Measurements from ENCODE around the gene BSND.
"Not testable (repeated sequence)": the region's sequence is repeated elsewhere in the genome, so short reads cannot be mapped to it uniquely, and the experiment has no call there.

Gene BSND

DNA sequence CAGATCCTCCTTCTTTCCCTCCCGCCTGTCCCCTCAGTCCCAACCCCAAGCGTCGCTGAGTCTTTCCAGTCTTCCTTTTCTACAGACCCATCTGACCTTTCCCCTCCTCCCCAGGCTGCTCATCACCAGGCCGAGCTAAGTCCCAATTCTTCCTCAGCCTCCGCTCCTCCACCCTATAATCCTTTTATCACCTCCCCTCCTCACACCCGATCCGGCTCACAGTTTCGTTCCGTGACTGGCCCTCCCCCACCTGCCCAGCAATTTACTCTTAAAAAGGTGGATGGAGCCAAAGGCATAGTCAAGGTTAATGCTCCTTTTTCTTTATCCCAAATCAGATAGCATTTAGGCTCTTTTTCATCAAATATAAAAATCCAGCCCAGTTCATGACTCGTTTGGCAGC lies 25.4 kb downstream of the BSND start:
- not testable (repeated sequence) for DNase-seq

GRCh38 chr1:55026682-55027081 lies 27.9 kb downstream of the BSND start:
- not testable (repeated sequence) for DNase-seq

DNA sequence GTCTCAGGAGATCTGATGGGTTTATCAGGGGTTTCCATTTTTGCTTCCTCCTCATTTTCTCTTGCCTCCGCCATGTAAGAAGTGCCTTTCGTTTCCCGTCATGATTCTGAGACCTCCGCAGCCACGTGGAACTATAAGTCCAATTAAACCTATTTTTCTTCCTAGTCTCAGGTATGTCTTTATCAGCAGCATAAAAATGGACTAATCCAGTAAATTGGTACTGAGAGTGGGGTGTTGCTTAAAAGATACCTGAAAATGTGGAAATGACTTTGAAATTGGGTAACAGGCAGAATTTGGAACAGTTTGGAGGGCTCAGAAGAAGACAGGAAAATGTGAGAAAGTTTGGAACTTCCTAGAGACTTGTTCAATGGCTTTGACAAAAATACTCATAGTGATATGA lies 32.4 kb downstream of the BSND start:
- not testable (repeated sequence) for DNase-seq

GRCh38 chr1:55033265-55033614 lies 34.5 kb downstream of the BSND start:
- DNase-seq: no peak

DNA sequence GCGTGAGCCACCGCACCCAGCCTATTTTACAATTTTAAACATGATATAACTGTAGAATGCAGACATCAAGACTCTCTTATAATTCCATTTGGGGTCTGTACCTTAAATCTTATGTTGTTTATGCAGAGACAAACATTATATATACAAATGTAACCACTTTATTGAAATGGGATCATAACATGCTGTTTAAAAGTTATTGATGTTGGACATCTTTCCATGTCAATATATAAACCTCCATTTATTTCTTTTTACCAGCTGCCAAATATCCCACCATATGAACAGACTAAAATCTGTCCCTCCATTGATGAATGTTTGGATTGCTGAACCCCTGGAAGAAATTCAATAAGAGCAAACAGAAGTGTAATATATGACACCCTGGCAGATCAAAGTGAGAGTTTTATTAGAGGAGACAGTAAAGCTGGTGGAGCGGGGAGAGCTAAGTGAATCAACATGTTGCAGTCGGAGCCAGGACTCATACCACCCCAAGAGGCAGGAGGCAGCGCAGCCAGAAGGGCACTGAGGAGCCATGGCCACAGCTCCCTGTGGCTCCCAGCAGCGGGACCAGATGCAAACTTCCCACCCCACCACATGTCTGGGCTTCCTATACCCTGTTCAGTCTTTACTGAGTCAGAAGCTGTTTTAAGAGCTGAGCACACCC lies 35.9 kb downstream of the BSND start:
- no peak for DNase-seq

DNA sequence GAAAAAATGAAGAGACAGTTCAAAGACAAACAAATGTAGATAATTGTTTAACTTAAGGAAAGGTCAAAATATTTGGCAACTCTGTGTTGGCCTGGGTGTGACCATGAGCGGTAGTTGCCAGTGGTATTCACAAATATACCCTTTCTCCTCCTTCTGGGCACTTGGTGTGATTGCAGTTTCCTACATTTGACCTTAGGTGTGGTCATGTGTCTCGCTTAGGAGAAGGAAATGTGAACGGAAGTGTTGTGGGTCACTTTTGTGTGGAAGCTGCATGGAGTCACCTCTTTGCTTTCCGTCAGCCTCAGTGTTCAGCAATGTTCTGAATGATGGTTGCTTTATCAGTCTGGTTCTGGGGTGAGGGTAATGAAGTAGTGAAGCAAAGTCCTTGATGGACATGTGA lies 37.2 kb downstream of the BSND start:
- DNase-seq: no peak

DNA sequence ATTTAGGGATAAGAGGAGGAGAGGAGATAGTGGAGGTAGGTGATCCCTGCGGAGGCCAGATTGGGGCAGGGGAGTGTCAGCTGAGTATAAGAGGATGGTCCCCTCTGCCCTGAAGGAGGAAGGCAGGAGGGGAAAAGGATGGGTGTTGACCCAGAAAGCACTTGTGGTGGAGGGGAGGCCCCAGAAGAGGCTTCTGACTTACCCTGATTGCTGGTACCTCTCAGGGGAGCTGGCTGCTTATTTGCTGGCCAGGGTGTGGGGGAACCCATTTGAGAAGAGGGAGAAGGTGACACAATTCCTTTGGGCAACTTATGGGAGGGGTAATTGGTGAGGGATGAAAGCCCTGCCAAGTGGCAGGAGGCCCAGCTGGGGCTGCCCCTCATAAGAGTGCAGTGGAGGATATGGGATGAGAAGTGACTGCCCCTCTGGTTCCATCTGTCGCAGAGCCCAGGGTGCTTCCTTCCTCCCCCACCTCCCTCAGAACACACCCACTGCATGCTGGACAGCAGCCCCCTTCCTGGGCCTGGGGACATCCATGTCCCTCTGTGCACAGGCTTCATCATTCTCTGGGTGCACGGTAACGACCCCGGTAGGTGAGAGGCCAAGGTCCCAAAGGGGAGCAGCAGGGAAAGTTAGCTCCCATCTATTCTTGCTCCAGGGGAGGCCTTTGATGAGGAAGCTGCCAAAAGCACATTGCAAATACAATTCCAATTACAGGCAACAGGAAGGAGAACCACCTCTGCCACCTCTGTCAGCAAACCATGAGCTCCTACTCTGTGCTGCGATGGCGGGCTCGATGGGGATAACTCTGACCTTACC lies 39.2 kb downstream of the BSND start:
- DNase-seq: no peak

DNA sequence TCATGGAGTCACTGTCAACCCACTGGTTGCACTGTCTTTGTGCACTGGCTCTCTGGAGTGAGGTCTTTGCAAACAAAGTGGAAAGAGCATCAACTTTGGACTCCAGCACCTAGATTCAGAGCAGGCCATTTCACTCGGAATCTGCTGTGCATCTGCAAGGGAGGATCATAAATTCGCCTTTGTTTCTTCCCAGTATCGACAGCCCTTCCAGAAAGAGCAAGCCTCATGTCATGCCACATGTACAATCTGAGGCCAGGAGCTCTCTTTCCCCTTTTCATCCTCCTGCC lies 39.8 kb downstream of the BSND start:
- no peak for DNase-seq

GRCh38 chr1:55038974-55039341 lies 40.2 kb downstream of the BSND start:
- DNase-seq: no peak

DNA sequence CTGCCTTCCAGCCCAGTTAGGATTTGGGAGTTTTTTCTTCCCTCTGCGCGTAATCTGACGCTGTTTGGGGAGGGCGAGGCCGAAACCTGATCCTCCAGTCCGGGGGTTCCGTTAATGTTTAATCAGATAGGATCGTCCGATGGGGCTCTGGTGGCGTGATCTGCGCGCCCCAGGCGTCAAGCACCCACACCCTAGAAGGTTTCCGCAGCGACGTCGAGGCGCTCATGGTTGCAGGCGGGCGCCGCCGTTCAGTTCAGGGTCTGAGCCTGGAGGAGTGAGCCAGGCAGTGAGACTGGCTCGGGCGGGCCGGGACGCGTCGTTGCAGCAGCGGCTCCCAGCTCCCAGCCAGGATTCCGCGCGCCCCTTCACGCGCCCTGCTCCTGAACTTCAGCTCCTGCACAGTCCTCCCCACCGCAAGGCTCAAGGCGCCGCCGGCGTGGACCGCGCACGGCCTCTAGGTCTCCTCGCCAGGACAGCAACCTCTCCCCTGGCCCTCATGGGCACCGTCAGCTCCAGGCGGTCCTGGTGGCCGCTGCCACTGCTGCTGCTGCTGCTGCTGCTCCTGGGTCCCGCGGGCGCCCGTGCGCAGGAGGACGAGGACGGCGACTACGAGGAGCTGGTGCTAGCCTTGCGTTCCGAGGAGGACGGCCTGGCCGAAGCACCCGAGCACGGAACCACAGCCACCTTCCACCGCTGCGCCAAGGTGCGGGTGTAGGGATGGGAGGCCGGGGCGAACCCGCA lies 40.8 kb downstream of the BSND start, which contains the start of gene PCSK9:
PCSK9 (plus strand) TSS at position 207 of the 741 bp plus-strand sequence; CDS start at position 497, 290 bp downstream.
- DNase-seq: no peak

DNA sequence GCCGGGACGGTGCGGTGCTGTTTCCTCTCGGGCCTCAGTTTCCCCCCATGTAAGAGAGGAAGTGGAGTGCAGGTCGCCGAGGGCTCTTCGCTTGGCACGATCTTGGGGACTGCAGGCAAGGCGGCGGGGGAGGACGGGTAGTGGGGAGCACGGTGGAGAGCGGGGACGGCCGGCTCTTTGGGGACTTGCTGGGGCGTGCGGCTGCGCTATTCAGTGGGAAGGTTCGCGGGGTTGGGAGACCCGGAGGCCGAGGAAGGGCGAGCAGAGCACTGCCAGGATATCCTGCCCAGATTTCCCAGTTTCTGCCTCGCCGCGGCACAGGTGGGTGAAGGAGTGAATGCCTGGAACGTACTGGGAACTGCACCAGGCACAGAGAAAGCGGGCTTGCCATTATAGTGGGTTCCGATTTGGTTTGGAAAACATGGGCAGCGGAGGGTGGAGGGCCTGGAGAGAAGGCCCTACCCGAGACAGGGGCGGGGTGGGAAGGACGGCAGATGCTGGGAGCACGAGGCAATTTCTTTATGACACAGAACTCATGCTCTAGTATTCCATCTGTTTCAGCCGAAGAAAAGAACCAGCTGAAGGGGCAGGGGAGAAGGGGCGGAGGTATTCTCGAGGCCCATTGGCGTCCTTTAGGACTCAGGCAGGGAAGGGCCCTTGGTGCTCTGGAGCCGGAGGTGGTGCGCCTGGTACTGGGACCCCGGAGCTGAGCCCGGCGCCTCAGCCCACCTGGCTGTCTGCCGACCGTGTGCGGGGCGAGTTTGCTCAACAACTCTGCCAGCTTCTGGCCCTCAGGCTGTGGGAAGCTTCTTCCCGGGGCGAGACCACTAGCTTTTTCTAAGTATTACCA lies 41.6 kb downstream of the BSND start:
- no peak for DNase-seq

- DNase-seq: no peak
Observed at GRCh38 chr1:55040933-55041494, 42.3 kb downstream of the BSND start.

GRCh38 chr1:55041613-55042012 lies 42.9 kb downstream of the BSND start:
- no peak for DNase-seq

- DNase-seq: no peak
Observed at GRCh38 chr1:55043011-55043410, 44.3 kb downstream of the BSND start.

GRCh38 chr1:55043726-55044125 lies 45.0 kb downstream of the BSND start:
- DNase-seq: no peak

- no peak for DNase-seq
Observed at GRCh38 chr1:55044617-55045397, 46.1 kb downstream of the BSND start.

DNA sequence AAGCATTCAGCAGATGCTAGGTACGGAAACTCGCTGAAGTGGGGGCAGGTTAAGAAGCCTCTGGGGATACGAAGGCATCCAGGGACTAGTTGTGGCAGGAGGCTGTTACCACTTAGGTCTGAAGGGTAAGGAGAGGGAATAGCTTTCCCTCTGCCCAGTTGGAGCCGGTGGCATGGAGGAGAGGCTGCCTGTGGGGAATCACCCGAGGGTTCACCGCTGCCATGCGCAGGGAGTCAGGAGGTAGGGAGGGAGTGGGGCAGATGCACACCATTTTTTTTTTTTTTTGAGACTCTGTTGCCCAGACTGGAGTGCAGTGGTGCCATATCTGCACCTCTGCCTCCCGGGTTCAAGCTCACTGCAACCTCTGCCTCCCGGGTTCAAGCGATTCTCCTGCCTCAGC lies 46.7 kb downstream of the BSND start:
- no peak for DNase-seq

- no peak for DNase-seq
Observed at GRCh38 chr1:55046871-55047270, 48.1 kb downstream of the BSND start.

DNA sequence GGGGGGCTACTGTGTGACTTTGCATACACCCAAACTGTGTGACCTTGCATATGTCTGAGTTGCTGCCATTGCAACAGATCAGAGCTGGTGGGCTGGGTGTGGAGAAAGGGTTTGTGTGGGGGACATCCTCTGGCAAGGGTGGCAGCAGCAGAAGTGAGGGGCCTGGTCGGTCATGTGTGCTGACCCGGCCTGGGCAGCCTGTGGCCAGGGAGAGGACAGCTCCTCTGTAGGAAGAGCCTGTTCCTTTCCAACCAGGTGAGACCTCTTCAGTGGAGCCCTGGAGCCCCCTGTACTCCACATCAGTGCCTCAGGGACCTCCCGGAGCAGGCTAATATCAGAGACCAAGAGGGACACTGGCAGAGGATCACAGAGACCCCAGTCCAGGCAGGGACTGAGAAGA lies 48.9 kb downstream of the BSND start:
- DNase-seq: no peak

DNA sequence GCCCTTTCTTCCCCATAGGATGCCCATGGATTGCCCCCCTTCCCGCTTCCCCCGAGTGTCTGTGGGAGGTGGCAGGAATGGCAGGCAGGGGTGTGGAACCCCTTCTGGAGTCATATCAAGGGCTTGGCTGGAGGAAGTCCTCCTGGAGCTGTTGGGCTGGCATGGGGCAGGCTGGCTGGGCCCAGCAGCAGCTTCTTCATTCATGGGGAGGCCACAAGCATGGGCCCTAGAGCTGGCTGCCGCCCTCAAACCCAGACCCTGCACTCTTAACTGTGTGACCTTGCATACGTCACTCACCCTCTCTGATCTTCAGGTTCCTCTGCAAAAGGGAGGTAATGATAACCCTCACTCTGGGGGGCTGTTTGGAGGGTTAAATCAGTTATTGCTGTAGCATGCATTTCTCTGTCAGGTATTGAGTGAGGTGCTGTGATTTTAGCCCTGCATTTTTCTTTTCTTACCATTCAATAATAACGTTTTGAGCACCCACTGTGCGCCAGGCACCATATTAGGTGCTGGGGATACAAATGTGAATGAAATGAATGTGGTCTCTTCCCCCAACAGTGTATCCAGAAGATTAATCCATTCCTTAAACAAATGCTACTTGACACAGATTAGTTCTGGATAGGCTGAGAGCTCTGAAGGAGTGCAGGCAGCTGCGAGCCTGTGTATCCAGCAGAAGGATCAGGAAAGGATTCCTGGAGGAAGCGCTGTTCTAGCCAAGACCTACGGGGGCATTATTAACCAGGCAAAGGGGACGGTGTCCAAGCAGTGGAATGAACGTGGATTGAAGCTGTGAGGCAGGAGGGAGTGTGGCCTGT lies 49.9 kb downstream of the BSND start:
- DNase-seq: no peak

DNA sequence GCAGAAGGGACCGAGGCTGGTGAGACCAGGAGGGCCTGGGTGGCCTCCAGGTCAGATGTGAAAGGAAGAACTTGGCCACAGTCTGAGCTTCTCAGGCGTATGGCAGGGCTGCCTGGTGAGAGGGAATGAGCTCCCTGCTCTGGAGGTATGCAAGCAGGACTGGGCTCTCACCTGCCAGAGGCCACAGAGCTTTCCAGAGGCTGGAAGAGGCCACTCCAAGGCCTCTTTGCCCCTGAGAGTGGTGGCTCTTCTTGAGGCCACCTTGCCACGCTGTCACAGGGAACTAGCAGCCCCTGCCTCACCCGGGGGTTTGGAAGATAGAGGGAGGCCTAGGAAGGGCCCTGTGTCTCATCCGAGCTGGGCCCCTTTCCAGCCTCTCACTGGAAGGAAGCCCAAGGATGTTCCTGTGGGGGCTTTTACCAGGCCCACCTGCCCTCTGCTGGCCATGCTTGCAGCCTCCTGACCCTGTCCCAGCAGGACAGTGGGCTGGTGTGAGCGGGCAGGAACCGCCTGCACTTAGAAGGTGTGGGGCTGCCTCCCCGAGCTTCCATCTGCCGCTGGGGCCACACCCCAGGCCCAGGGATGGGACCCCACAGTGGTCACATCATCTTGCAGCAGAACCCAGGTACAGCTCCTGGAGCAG lies 50.7 kb downstream of the BSND start:
- DNase-seq: no peak

All from activated CD4-positive, CD25-positive, alpha-beta regulatory T cell treated with anti-CD3 and anti-CD28 coated beads, Interleukin-2, amount 50 U/mL, for 72 hours (primary cell).